Choroid plexus epithelial cell (primary cell): ENCODE results near the gene ACP6.

Source experiments
- DNase-seq: peaks from one replicate; pipeline ENCODE4 v3.0.0-alpha.2; 2010; ENCODE audit warnings: low read depth
- H3K4me3 ChIP-seq: 2 replicates; pipeline ENCODE4 v1.5.1; 2011; ENCODE audit warnings: low read depth, mild to moderate bottlenecking, control low read depth, low read length, moderate library complexity
- TF ChIP-seq, protein P1 (sequence below): conservative IDR thresholded peaks from 2 replicates; pipeline ENCODE4 v1.5.1; 2011; ENCODE audit warnings: low read depth, mild to moderate bottlenecking, control low read depth, inconsistent platforms, low read length, moderate library complexity

ACP6 gene

GRCh38 chr1:147600119-147601111, 69.9 kb downstream of the ACP6 start:
- DNase-seq: peak; percentile 25
- TF ChIP-seq, protein P1, sequence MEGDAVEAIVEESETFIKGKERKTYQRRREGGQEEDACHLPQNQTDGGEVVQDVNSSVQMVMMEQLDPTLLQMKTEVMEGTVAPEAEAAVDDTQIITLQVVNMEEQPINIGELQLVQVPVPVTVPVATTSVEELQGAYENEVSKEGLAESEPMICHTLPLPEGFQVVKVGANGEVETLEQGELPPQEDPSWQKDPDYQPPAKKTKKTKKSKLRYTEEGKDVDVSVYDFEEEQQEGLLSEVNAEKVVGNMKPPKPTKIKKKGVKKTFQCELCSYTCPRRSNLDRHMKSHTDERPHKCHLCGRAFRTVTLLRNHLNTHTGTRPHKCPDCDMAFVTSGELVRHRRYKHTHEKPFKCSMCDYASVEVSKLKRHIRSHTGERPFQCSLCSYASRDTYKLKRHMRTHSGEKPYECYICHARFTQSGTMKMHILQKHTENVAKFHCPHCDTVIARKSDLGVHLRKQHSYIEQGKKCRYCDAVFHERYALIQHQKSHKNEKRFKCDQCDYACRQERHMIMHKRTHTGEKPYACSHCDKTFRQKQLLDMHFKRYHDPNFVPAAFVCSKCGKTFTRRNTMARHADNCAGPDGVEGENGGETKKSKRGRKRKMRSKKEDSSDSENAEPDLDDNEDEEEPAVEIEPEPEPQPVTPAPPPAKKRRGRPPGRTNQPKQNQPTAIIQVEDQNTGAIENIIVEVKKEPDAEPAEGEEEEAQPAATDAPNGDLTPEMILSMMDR: no peak
- H3K4me3 ChIP-seq: peak overlapping the region; percentile 79

DNA sequence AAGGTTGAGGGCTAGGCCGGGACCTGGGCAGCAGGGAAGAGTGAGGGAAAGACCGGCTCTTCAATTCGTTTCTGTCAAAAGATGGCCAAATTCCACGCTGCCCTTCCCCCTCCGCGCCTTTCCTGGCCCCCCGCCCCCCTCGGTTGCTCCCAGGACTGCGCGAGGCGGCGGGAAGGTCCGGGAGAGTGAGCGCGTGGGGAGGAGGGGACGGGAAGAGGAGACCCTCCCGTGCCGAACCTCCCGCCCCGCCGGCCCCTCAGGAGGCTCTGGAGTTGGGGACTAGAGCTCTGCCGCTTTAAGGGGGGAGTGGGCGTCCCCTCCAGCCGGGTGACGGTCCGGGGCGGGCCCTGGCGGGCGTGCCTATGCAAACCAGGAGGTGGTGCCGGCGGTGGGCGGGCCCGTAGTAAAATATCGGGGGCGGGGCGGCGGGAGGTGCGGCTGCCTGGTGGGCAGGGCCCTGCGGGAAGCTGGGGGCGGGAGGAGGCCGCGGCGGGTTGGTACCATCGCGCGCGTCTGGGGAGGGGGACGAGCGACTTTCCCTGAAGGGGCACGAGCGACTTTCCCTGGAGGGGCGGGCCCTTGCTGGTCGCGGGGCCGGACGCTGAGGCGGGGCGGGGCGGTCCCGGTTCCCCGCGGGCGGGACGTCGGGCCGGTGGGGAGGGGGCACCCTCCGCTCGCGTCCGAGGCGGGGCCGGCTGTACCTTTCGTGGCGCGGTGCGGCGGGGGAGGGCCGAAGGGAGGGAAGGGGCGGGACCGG, 70.8 kb downstream of the ACP6 start:
- H3K4me3 ChIP-seq: peak overlapping the region; percentile 79
- TF ChIP-seq, protein P1: no peak
- DNase-seq: peak; percentile 98

- no peak for DNase-seq
- H3K4me3 ChIP-seq: peak overlapping the region; percentile 79
Measured at GRCh38 chr1:147598621-147599361, 71.5 kb downstream of the ACP6 start.

DNA sequence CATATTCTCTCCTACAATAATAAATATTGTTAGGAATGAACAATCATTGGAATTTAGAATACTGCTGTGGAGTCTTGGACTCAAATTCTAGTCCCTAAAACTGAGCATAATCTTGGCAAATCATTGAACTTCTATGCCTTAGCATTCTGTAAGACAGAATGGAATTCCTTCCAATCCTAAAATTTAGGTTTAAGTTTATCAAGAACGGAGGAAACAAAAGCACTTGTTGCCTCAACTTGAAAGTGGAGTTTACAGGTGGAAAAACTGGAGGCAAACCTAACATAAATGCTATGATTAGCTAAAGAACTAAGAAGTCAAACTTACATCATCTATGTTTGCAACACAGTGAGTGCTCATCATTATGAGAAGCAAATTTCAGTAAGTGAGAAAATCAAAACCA, 73.3 kb downstream of the ACP6 start:
- TF ChIP-seq, protein P1: no peak
- no peak overlapping the region for H3K4me3 ChIP-seq
- no peak for DNase-seq

More at GRCh38 chr1:147598621-147599361, 71.5 kb downstream of the ACP6 start:
- TF ChIP-seq, protein P1: peak; percentile 1
